T-helper 9 cell (primary cell): Measurements from ENCODE around the gene SIDT1.
"Not testable (repeated sequence)": the region's sequence is repeated elsewhere in the genome, so short reads cannot be mapped to it uniquely, and the experiment has no call there.

Experiments
- DNase-seq: peaks from one replicate; pipeline ENCODE4 v3.0.0-alpha.2; 2020

Gene SIDT1

GRCh38 chr3:113600418-113601182 lies 68.2 kb downstream of the SIDT1 start:
- DNase-seq, result no peak

- no peak for DNase-seq
Measured at GRCh38 chr3:113601240-113601639, 68.9 kb downstream of the SIDT1 start.

GRCh38 chr3:113602256-113602655 lies 69.9 kb downstream of the SIDT1 start:
- no peak for DNase-seq

GRCh38 chr3:113602836-113603235 lies 70.5 kb downstream of the SIDT1 start:
- no peak for DNase-seq

GRCh38 chr3:113606539-113607218 lies 74.3 kb downstream of the SIDT1 start:
- no peak for DNase-seq

- DNase-seq, result no peak
Measured at GRCh38 chr3:113607219-113607596, 74.9 kb downstream of the SIDT1 start.

GRCh38 chr3:113614402-113614801 lies 82.0 kb downstream of the SIDT1 start:
- no peak for DNase-seq

- no peak for DNase-seq
Measured at GRCh38 chr3:113615976-113616375, 83.6 kb downstream of the SIDT1 start.

- no peak for DNase-seq
Measured at GRCh38 chr3:113617726-113618125, 85.4 kb downstream of the SIDT1 start.

GRCh38 chr3:113620091-113620490 lies 87.7 kb downstream of the SIDT1 start:
- no peak for DNase-seq

GRCh38 chr3:113623324-113623723 lies 91.0 kb downstream of the SIDT1 start:
- DNase-seq, result no peak

GRCh38 chr3:113623811-113624210 lies 91.5 kb downstream of the SIDT1 start:
- DNase-seq, result no peak

- no peak for DNase-seq
Measured at GRCh38 chr3:113625834-113626233, 93.5 kb downstream of the SIDT1 start.

- no peak for DNase-seq
Measured at GRCh38 chr3:113626503-113627371, 94.4 kb downstream of the SIDT1 start.

GRCh38 chr3:113628316-113628715 lies 96.0 kb downstream of the SIDT1 start:
- DNase-seq, result no peak

- DNase-seq, result no peak
Measured at GRCh38 chr3:113628788-113629187, 96.4 kb downstream of the SIDT1 start.

- DNase-seq, result no peak
Measured at GRCh38 chr3:113629584-113630421, 97.4 kb downstream of the SIDT1 start.

GRCh38 chr3:113630956-113631542 lies 98.7 kb downstream of the SIDT1 start:
- no peak for DNase-seq

- DNase-seq, result no peak
Measured at GRCh38 chr3:113631573-113631972, 99.2 kb downstream of the SIDT1 start.

GRCh38 chr3:113634782-113635474 lies 102.6 kb downstream of the SIDT1 start:
- no peak for DNase-seq

- not testable (repeated sequence) for DNase-seq
Measured at GRCh38 chr3:113636034-113636433, 103.7 kb downstream of the SIDT1 start.
